Epithelial cell of esophagus (primary cell): ENCODE measurements around the gene INSM2.

ENCODE experiments used
- DNase-seq: peaks from one replicate; pipeline ENCODE4 v3.0.0; 2010; ENCODE audit warnings: low read depth
- H3K4me3 ChIP-seq: 2 replicates; pipeline ENCODE4 v1.5.1; 2011; ENCODE audit warnings: mild to moderate bottlenecking, low read length, control low read depth
- CTCF ChIP-seq: IDR thresholded peaks from 2 replicates; pipeline ENCODE4 v1.5.1; 2011; ENCODE audit warnings: low read depth, mild to moderate bottlenecking, low read length, control low read depth, inconsistent platforms; ENCODE audit not compliant: insufficient read depth; ENCODE audit errors: missing control alignments

INSM2 gene

GRCh38 chr14:35506461-35506860 is 27.5 kb upstream of the INSM2 start:
- no peak for TF ChIP-seq CTCF
- no peak overlapping the region for H3K4me3 ChIP-seq
- no peak for DNase-seq

GRCh38 chr14:35506927-35507326 is 27.0 kb upstream of the INSM2 start:
- no peak for TF ChIP-seq CTCF
- DNase-seq: peak; percentile 33
- H3K4me3 ChIP-seq: no peak overlapping the region

DNA sequence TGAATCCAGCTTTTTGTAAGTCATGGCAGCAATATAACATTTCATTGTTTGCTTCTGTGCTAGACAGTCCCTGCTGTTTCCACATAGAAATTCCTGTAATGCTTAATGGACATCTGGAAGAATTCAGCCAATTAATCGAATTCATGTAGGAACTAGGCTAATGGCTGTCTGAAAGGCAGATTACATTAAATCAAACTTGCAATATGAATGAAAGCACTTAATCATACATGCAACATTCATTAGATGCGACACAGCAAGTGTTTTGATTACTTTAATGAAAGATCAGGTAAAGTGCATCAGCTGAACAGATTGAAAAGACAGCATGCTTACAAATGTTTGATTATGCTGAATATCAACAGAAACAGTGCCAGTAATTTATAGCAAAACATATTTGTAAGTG is 24.1 kb upstream of the INSM2 start:
- no peak for DNase-seq
- no peak for TF ChIP-seq CTCF
- H3K4me3 ChIP-seq: no peak overlapping the region

DNA sequence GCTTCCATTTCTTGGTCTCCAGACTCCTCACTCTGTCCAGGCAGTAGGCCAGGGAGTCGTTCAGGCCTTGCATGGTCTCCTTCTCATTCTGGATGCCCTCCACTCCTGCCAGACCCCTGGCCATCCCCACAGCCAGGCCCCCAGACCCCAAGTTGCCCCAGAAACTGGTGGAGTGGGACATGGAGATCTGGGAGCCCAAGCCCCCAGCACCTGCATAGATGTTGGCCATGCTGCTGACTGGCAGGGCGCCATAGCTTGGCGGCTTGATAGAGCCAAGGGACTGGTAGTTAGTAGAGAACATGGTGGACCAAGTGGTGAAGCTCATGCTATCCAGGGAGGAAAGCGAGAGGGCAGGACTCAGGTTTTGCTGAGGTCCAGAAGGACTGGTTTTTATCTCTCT is 21.2 kb upstream of the INSM2 start:
- DNase-seq: no peak
- H3K4me3 ChIP-seq: no peak overlapping the region
- no peak for TF ChIP-seq CTCF

GRCh38 chr14:35515916-35516315 is 18.0 kb upstream of the INSM2 start:
- DNase-seq: no peak
- H3K4me3 ChIP-seq: no peak overlapping the region
- no peak for TF ChIP-seq CTCF

DNA sequence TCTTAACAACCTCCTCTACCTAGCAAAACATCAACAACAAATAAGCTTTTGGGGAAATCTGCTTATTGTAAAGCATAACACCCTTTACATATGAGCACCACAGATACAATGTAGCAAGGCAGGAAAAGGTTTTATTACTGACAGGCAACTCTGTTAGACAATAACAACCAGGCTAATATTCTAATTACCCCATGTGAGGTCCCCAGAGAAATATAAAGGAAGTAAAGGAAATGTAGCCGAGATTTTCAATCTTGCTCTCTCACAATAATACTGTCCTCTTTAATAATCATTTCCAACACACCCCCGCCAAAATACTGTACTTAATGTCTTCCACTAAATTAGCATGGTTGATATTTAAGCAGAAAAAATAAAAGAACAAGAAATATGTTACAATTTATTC is 14.0 kb upstream of the INSM2 start:
- no peak for DNase-seq
- TF ChIP-seq CTCF: no peak
- no peak overlapping the region for H3K4me3 ChIP-seq

- no peak for TF ChIP-seq CTCF
- no peak overlapping the region for H3K4me3 ChIP-seq
- DNase-seq: no peak
Observed at GRCh38 chr14:35525695-35526094, 8.3 kb upstream of the INSM2 start.
